Stimulated activated naive CD8-positive, alpha-beta T cell treated with anti-CD3 and anti-CD28 coated beads, Interleukin-15, amount 100 ng/mL, for 72 hours (primary cell): ENCODE data around the gene AKAP7.
"Not testable (repeated sequence)": the region's sequence is repeated elsewhere in the genome, so short reads cannot be mapped to it uniquely, and the experiment has no call there.

ENCODE experiments used
- ATAC-seq: fragments of 150-1000 bp; cut with Tn5 transposase; 2 replicates; pipeline ENCODE4 v1.10.0; 2021; ENCODE audit warnings: mild to moderate bottlenecking, moderate library complexity
- DNase-seq, 2 donors: peaks; one replicate each; pipeline ENCODE4 v3.0.0; 2021 to 2022
- H3K27ac Mint-ChIP-seq, 2 donors: one replicate each; pipeline ENCODE4 v1.8.0; 2022; ENCODE audit warnings: mild to moderate bottlenecking in 2 of 2, mixed read lengths in 2 of 2, moderate library complexity in 2 of 2
- H3K27me3 Mint-ChIP-seq: one replicate; pipeline ENCODE4 v1.8.0; 2022; ENCODE audit warnings: mixed read lengths
- H3K4me1 Mint-ChIP-seq: one replicate; pipeline ENCODE4 v1.8.0; 2022; ENCODE audit warnings: mild to moderate bottlenecking, mixed read lengths
- H3K4me3 Mint-ChIP-seq, 2 donors: one replicate each; pipeline ENCODE4 v1.8.0; 2022; ENCODE audit warnings: mild to moderate bottlenecking in 2 of 2, mixed read lengths in 2 of 2, moderate library complexity in 1 of 2
- H3K9me3 Mint-ChIP-seq, 2 donors: one replicate each; pipeline ENCODE4 v1.8.0; 2022; ENCODE audit warnings: mixed read lengths in 2 of 2

AKAP7 gene

GRCh38 chr6:131135244-131136020 lies at the start of gene AKAP7:
Gene AKAP7 (plus strand): TSS chr6:131135467. CDS start chr6:131135764, 297 bp downstream.
- peaks cover 8% of the 10 kb centered on the region for H3K27me3 Mint-ChIP-seq
- DNase-seq: peak; percentile 74 to 79
- H3K4me1 Mint-ChIP-seq: peaks cover 31% of the 10 kb centered on the region
- ATAC-seq: peak; percentile 86
- peak within 1 kb of the TSS; percentile 84 to 96 for H3K4me3 Mint-ChIP-seq
- H3K27ac Mint-ChIP-seq: peak within 1 kb of the TSS; percentile 98 to 100
- H3K9me3 Mint-ChIP-seq: no peaks in the 10 kb centered on the region

GRCh38 chr6:131090339-131090738 lies 44.9 kb upstream of the AKAP7 start:
- H3K27me3 Mint-ChIP-seq, H3K4me1 Mint-ChIP-seq, DNase-seq, H3K27ac Mint-ChIP-seq, H3K4me3 Mint-ChIP-seq, ATAC-seq: not testable (repeated sequence)
- H3K9me3 Mint-ChIP-seq: peaks cover 11 to 32% of the 10 kb centered on the region in 2 donors

GRCh38 chr6:131091944-131092343 lies 43.3 kb upstream of the AKAP7 start:
- H3K4me3 Mint-ChIP-seq: not testable (repeated sequence)

GRCh38 chr6:131093334-131093733 lies 41.9 kb upstream of the AKAP7 start:
- no peak overlapping the region for H3K4me3 Mint-ChIP-seq

More at GRCh38 chr6:131091944-131092343, 43.3 kb upstream of the AKAP7 start:
- ATAC-seq, H3K4me1 Mint-ChIP-seq, H3K27me3 Mint-ChIP-seq, H3K27ac Mint-ChIP-seq, DNase-seq: not testable (repeated sequence)
- H3K9me3 Mint-ChIP-seq: peaks cover 11 to 23% of the 10 kb centered on the region in 2 donors

GRCh38 chr6:131096786-131097185 lies 38.5 kb upstream of the AKAP7 start:
- H3K9me3 Mint-ChIP-seq: peaks cover 3 to 12% of the 10 kb centered on the region in 2 donors
- no peak overlapping the region for H3K27ac Mint-ChIP-seq
- H3K4me1 Mint-ChIP-seq: no peaks in the 10 kb centered on the region
- H3K4me3 Mint-ChIP-seq: no peak overlapping the region
- ATAC-seq: no peak
- DNase-seq: no peak
- no peaks in the 10 kb centered on the region for H3K27me3 Mint-ChIP-seq

More at GRCh38 chr6:131093334-131093733, 41.9 kb upstream of the AKAP7 start:
- no peaks in the 10 kb centered on the region for H3K4me1 Mint-ChIP-seq
- no peaks in the 10 kb centered on the region for H3K27me3 Mint-ChIP-seq
- DNase-seq (no peak), ATAC-seq (no peak)
- H3K27ac Mint-ChIP-seq: no peak overlapping the region
- H3K9me3 Mint-ChIP-seq: peaks cover 11 to 23% of the 10 kb centered on the region in 2 donors

GRCh38 chr6:131101911-131102680 lies 33.2 kb upstream of the AKAP7 start:
- no peaks in the 10 kb centered on the region for H3K27me3 Mint-ChIP-seq
- ATAC-seq (no peak), DNase-seq (no peak)
- H3K4me1 Mint-ChIP-seq: no peaks in the 10 kb centered on the region
- H3K4me3 Mint-ChIP-seq: no peak overlapping the region
- H3K27ac Mint-ChIP-seq: no peak overlapping the region
- H3K9me3 Mint-ChIP-seq: no peaks in the 10 kb centered on the region

- Mint-ChIP-seq H3K4me1 (no peaks in the 10 kb centered on the region), H3K9me3 (no peaks in the 10 kb centered on the region), H3K27ac (no peak overlapping the region), H3K27me3 (no peaks in the 10 kb centered on the region), H3K4me3 (no peak overlapping the region)
- DNase-seq: no peak
- no peak for ATAC-seq
These were observed 32.0 kb upstream of the AKAP7 start for GRCh38 chr6:131103296-131103695.

- DNase-seq (no peak), ATAC-seq (no peak)
- no peaks in the 10 kb centered on the region for H3K27me3 Mint-ChIP-seq
- no peak overlapping the region for H3K27ac Mint-ChIP-seq
- H3K4me3 Mint-ChIP-seq: no peak overlapping the region
- H3K4me1 Mint-ChIP-seq: no peaks in the 10 kb centered on the region
- no peaks in the 10 kb centered on the region for H3K9me3 Mint-ChIP-seq
These were observed 31.4 kb upstream of the AKAP7 start for GRCh38 chr6:131103901-131104300.

GRCh38 chr6:131107151-131107550 lies 28.1 kb upstream of the AKAP7 start:
- Mint-ChIP-seq H3K9me3 (no peaks in the 10 kb centered on the region), H3K27me3 (no peaks in the 10 kb centered on the region), H3K4me3 (no peak overlapping the region), H3K27ac (no peak overlapping the region), H3K4me1 (no peaks in the 10 kb centered on the region)
- no peak for DNase-seq
- no peak for ATAC-seq

- Mint-ChIP-seq H3K9me3 (no peaks in the 10 kb centered on the region), H3K27ac (no peak overlapping the region), H3K4me1 (no peaks in the 10 kb centered on the region), H3K27me3 (no peaks in the 10 kb centered on the region), H3K4me3 (no peak overlapping the region)
- ATAC-seq: no peak
- no peak for DNase-seq
These were observed 23.0 kb upstream of the AKAP7 start for GRCh38 chr6:131112249-131112648.

GRCh38 chr6:131115651-131116050 lies 19.6 kb upstream of the AKAP7 start:
- H3K4me1 Mint-ChIP-seq: no peaks in the 10 kb centered on the region
- H3K27me3 Mint-ChIP-seq: no peaks in the 10 kb centered on the region
- no peak overlapping the region for H3K27ac Mint-ChIP-seq
- no peak overlapping the region for H3K4me3 Mint-ChIP-seq
- ATAC-seq (no peak), DNase-seq (no peak)
- H3K9me3 Mint-ChIP-seq: no peaks in the 10 kb centered on the region

GRCh38 chr6:131116321-131116720 lies 18.9 kb upstream of the AKAP7 start:
- H3K9me3 Mint-ChIP-seq: no peaks in the 10 kb centered on the region
- ATAC-seq (no peak), DNase-seq (no peak)
- no peaks in the 10 kb centered on the region for H3K27me3 Mint-ChIP-seq
- H3K4me1 Mint-ChIP-seq: no peaks in the 10 kb centered on the region
- H3K4me3 Mint-ChIP-seq: no peak overlapping the region
- no peak overlapping the region for H3K27ac Mint-ChIP-seq

GRCh38 chr6:131116755-131117360 lies 18.4 kb upstream of the AKAP7 start:
- ATAC-seq: no peak
- no peaks in the 10 kb centered on the region for H3K9me3 Mint-ChIP-seq
- no peak for DNase-seq
- no peak overlapping the region for H3K4me3 Mint-ChIP-seq
- H3K4me1 Mint-ChIP-seq: no peaks in the 10 kb centered on the region
- no peaks in the 10 kb centered on the region for H3K27me3 Mint-ChIP-seq
- H3K27ac Mint-ChIP-seq: no peak overlapping the region

GRCh38 chr6:131117878-131118277 lies 17.4 kb upstream of the AKAP7 start:
- Mint-ChIP-seq H3K27ac (no peak overlapping the region), H3K4me3 (no peak overlapping the region), H3K27me3 (no peaks in the 10 kb centered on the region), H3K4me1 (no peaks in the 10 kb centered on the region), H3K9me3 (no peaks in the 10 kb centered on the region)
- ATAC-seq (no peak), DNase-seq (no peak)

- Mint-ChIP-seq H3K9me3 (no peaks in the 10 kb centered on the region), H3K27ac (no peak overlapping the region), H3K27me3 (no peaks in the 10 kb centered on the region), H3K4me3 (no peak overlapping the region), H3K4me1 (no peaks in the 10 kb centered on the region)
- ATAC-seq (no peak), DNase-seq (no peak)
These were observed 13.3 kb upstream of the AKAP7 start for GRCh38 chr6:131122007-131122406.

GRCh38 chr6:131122516-131122915 lies 12.8 kb upstream of the AKAP7 start:
- no peaks in the 10 kb centered on the region for H3K9me3 Mint-ChIP-seq
- H3K27ac Mint-ChIP-seq: no peak overlapping the region
- H3K4me3 Mint-ChIP-seq: no peak overlapping the region
- DNase-seq (no peak), ATAC-seq (no peak)
- H3K27me3 Mint-ChIP-seq: no peaks in the 10 kb centered on the region
- no peaks in the 10 kb centered on the region for H3K4me1 Mint-ChIP-seq
